ENCODE data around the gene MEGF8.

The MEGF8 gene

GRCh38 chr19:42306646-42307045, 18.8 kb upstream of the MEGF8 start:
- TF ChIP-seq GATA2 (IDR thresholded peaks at IDR 0.05; ENCODE audit: low read depth, low read length), result no peak
- TF ChIP-seq GATA3 (IDR thresholded peaks at IDR 0.05; ENCODE audit: low read depth, low read length), result no peak

- TF ChIP-seq GATA2 (IDR thresholded peaks at IDR 0.05; ENCODE audit: low read depth, low read length) (no peak), GATA3 (IDR thresholded peaks at IDR 0.05; ENCODE audit: low read depth, low read length) (no peak)
Measured at GRCh38 chr19:42309686-42310085, 15.7 kb upstream of the MEGF8 start.

- TF ChIP-seq GATA2 (IDR thresholded peaks at IDR 0.05; ENCODE audit: low read depth, low read length) (no peak), GATA3 (IDR thresholded peaks at IDR 0.05; ENCODE audit: low read depth, low read length) (no peak)
Measured at GRCh38 chr19:42311657-42312056, 13.8 kb upstream of the MEGF8 start.

- TF ChIP-seq GATA2 (IDR thresholded peaks at IDR 0.05; ENCODE audit: low read depth, low read length) (no peak), GATA3 (IDR thresholded peaks at IDR 0.05; ENCODE audit: low read depth, low read length) (no peak)
Measured at GRCh38 chr19:42312370-42312769, 13.1 kb upstream of the MEGF8 start.

- TF ChIP-seq GATA3 (IDR thresholded peaks at IDR 0.05; ENCODE audit: low read depth, low read length), result no peak
- TF ChIP-seq GATA2 (IDR thresholded peaks at IDR 0.05; ENCODE audit: low read depth, low read length), result no peak
Measured at GRCh38 chr19:42313096-42313839, 12.2 kb upstream of the MEGF8 start, which contains the start of gene TMEM145. Gene TMEM145, plus strand, starts transcription at chr19:42313309. Its CDS starts 68 bp downstream, at chr19:42313377.

- TF ChIP-seq GATA3 (IDR thresholded peaks at IDR 0.05; ENCODE audit: low read depth, low read length) (no peak), GATA2 (IDR thresholded peaks at IDR 0.05; ENCODE audit: low read depth, low read length) (no peak)
Measured at GRCh38 chr19:42313840-42314755, 11.3 kb upstream of the MEGF8 start.

- TF ChIP-seq GATA3 (IDR thresholded peaks at IDR 0.05; ENCODE audit: low read depth, low read length), result no peak
- TF ChIP-seq GATA2 (IDR thresholded peaks at IDR 0.05; ENCODE audit: low read depth, low read length), result no peak
Measured at GRCh38 chr19:42315024-42315423, 10.4 kb upstream of the MEGF8 start.

GRCh38 chr19:42316223-42317211, 8.9 kb upstream of the MEGF8 start:
- TF ChIP-seq GATA2 (IDR thresholded peaks at IDR 0.05; ENCODE audit: low read depth, low read length) (no peak), GATA3 (IDR thresholded peaks at IDR 0.05; ENCODE audit: low read depth, low read length) (no peak)

- no peak for TF ChIP-seq GATA2 (IDR thresholded peaks at IDR 0.05; ENCODE audit: low read depth, low read length)
- no peak for TF ChIP-seq GATA3 (IDR thresholded peaks at IDR 0.05; ENCODE audit: low read depth, low read length)
Measured at GRCh38 chr19:42317535-42317934, 7.9 kb upstream of the MEGF8 start.

- TF ChIP-seq GATA2 (IDR thresholded peaks at IDR 0.05; ENCODE audit: low read depth, low read length) (no peak), GATA3 (IDR thresholded peaks at IDR 0.05; ENCODE audit: low read depth, low read length) (no peak)
Measured at GRCh38 chr19:42322305-42322704, 3.1 kb upstream of the MEGF8 start.

GRCh38 chr19:42323473-42323851, 2.0 kb upstream of the MEGF8 start:
- TF ChIP-seq GATA2 (IDR thresholded peaks at IDR 0.05; ENCODE audit: low read depth, low read length), result no peak

- no peak for TF ChIP-seq GATA3 (IDR thresholded peaks at IDR 0.05; ENCODE audit: low read depth, low read length)
- no peak for TF ChIP-seq GATA2 (IDR thresholded peaks at IDR 0.05; ENCODE audit: low read depth, low read length)
Measured at GRCh38 chr19:42323852-42324654, 1.4 kb upstream of the MEGF8 start.

All from SH-SY5Y (cell line).